ENCODE data around the gene CDH26.

GRCh38 chr20:59938221-59938620 lies 20.0 kb upstream of the CDH26 start:
- TF ChIP-seq EZH2phosphoT487 (IDR thresholded peaks at IDR 0.05; ENCODE audit: low read length) (no peak), CTCF (IDR thresholded peaks at IDR 0.05; ENCODE audit: low read length) (no peak)
